ENCODE data around the gene LRBA.

- TF ChIP-seq TAF1 (IDR thresholded peaks at IDR 0.05; ENCODE audit: borderline replicate concordance, low read depth, low read length) (no peak), REST (IDR thresholded peaks at IDR 0.05; ENCODE audit: low read depth, low read length) (no peak), RFX5 (IDR thresholded peaks at IDR 0.05; ENCODE audit: low read length) (no peak), CTCF (IDR thresholded peaks at IDR 0.05) (no peak), EP300 (IDR thresholded peaks at IDR 0.05; ENCODE audit: borderline replicate concordance in 1 of 2, low read depth in 1 of 2, low read length in 1 of 2) (no peak), ELF1 (IDR thresholded peaks at IDR 0.05) (no peak), ZBTB33 (IDR thresholded peaks at IDR 0.05; ENCODE audit: borderline replicate concordance, low read depth) (no peak), CHD2 (IDR thresholded peaks at IDR 0.05; ENCODE audit: low read length, partially characterized antibody) (no peak), USF2 (IDR thresholded peaks at IDR 0.05; ENCODE audit: borderline replicate concordance, low read depth, low read length) (no peak), USF1 (IDR thresholded peaks at IDR 0.05; ENCODE audit: borderline replicate concordance, low read depth) (no peak), JUND (IDR thresholded peaks at IDR 0.05) (no peak), POLR2AphosphoS5 (IDR thresholded peaks at IDR 0.05; ENCODE audit: low read depth, low read length) (no peak)
These were observed 196.4 kb downstream of the LRBA start for GRCh38 chr4:150818661-150819060.

Measured in SK-N-SH (cell line).